ENCODE measurements around the gene ADAMTSL1. TPM values are rescaled to one million over a fixed set of nuclear protein-coding genes. Genes with fewer than 3 reads are reported as not detected.
A peak's percentile ranks its signal among the peaks of the same experiment; 100 is the strongest.

The ADAMTSL1 gene
- total RNA-seq, 1 donor from 2014 or later: 61.8 TPM

- no peak for ATAC-seq
- intact Hi-C loops (cut with DNase I): no loop called here
- DNase-seq (ENCODE audit: low spot score): no peak
Measured at GRCh38 chr9:18893046-18893445, 419.1 kb downstream of the ADAMTSL1 start.

DNA sequence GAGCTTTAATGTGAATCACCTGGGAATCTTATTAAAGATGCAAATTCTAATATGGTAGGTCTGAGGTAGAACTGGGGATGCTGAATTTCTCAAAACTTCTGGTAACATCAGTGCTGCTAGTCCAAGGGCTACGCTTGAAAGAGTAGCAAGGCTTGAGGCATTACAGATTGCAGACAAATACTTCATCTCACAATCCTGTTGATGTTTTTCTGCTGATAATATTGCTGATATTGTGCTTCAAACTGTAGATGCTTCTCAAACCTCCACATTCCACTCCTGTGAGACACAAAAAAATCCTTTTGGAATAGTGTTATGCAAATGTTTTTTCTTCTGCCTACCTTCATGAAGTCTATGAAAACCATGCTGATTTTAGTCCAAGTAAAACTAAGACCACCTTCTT lies 419.5 kb downstream of the ADAMTSL1 start:
- intact Hi-C loops (cut with DNase I): no loop called here
- no peak for DNase-seq (ENCODE audit: low spot score)
- no peak for ATAC-seq

GRCh38 chr9:18896004-18896403 lies 422.1 kb downstream of the ADAMTSL1 start:
- no peak for ATAC-seq
- DNase-seq (ENCODE audit: low spot score): no peak
- intact Hi-C loops (cut with DNase I): no loop called here

DNA sequence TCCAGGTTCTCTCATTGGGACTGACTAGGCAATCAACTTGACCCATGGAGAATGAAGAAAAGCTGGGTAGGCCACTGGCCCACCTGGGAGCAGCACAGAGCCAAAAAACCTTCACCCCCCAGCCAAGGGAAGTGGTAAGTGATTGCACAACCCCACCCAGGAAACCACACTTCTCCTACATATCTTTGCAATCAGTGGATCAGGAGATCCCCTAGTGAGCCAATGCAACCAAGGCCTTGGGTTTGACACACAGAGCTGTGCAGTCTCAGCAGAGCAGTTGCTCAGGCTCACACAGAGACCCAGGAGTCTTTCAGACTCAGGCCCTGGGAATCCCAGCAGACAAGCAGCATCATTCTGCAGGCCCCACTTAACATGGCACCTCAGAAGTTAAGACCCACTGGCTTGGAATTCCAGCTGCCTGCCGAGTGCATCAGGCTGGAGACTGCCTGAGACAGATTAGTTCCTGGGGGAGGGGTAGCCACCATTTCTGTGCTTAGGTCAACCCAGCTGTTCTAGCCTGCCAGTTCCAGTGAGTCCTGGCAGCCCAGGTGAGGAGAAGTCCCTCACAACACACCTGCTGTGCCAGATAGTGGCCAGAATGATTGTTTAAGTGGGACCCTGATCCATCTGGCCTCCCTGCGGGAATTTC lies 422.7 kb downstream of the ADAMTSL1 start:
- intact Hi-C loops (cut with DNase I): no loop called here
- DNase-seq (ENCODE audit: low spot score) (no peak), ATAC-seq (no peak)

DNA sequence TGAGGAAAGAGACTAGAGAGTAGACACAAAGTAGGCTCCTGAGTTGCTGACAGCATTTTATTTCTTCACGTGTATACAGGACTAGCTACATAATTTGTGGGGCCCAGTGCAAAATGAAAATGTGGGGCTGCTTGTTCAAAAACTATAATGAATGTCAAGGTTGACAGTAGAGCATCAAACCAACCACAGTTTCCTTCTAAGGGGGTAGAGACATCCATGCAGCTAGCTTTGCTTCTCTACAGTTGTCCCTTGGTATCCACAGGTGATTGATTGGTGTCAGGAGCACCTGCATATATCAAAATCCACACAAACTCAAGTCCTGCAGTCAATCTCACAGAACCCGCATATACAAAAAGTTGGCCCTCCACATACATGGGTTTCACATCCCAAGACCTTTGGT lies 429.5 kb downstream of the ADAMTSL1 start:
- ATAC-seq (no peak), DNase-seq (ENCODE audit: low spot score) (no peak)
- intact Hi-C loops (cut with DNase I): no loop called here

DNA sequence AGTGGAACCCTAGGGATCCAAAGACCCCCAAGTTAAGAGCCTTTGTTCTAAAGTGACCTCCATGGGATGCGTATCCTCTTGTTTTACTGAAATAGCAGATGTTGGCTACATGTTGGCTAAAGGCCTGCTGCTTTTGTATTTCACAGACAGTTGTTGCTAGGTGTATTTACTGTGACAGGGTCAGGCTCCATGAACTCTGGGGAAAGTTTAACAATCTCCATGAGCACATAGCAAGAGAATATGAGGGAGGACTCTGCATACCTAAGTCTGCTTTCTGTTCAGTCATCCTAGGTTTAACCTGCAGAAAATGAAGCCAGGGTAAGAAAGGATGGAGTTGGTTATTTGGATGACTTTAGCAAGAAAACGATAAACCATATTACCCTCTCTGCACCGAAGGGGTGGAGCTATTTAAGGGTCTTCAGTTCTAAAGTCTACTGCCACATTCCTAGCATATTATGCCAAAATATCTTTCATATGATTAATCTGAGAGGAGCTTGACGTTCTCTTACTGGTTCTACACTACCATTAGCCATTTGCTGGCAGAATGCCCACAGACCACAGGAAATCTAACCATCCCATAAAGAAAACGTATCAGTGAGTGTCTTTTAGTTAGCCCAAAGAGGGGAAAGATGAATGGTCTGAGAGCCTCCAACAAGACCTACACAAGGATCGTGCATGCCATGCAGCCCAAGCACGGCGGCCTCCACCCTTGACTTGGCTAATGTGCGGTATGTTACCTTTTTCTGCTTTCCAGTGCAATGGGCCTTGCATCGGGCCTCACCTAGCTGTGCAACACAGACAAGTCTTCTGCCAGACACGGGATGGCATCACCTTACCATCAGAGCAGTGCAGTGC lies 431.3 kb downstream of the ADAMTSL1 start:
- ATAC-seq (no peak), DNase-seq (ENCODE audit: low spot score) (no peak)
- intact Hi-C loops (cut with DNase I): no loop called here

DNA sequence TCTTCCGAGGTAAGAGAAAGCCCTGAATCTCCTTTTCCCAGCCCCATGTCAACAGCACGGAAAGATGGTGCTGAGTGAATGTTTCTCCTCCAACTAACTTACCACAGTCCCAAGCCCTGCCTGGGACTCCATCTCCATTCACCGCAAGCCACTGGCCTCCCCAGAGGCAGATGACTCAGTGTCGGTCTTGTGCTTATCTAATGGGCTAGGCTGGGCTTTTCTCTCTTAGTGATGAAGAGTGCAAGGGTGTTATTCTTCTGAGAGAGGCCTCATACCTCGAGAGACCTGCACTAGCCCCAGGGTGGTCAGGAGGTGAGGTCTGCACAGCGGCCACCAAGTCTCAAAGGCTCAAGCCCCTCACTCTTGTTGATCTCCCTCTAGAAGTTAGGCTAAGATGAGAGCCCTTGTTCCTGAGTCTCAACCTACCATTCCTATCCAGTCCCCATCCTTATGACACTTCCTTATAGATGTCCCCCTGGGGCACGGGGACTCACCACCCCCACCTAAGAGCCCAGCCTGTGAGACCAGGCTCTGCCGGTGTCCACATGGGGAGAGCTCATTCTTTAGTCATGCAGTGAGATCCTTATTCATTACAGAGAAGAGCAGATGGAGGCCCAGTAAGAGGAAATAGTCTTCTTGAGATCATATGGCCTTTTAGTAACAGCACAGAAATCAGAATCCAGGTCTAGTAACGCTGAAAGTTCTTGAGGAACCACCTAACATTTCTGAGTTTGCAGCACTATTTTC lies 432.1 kb downstream of the ADAMTSL1 start:
- ATAC-seq: no peak
- no peak for DNase-seq (ENCODE audit: low spot score)
- intact Hi-C loops (cut with DNase I): no loop called here

DNA sequence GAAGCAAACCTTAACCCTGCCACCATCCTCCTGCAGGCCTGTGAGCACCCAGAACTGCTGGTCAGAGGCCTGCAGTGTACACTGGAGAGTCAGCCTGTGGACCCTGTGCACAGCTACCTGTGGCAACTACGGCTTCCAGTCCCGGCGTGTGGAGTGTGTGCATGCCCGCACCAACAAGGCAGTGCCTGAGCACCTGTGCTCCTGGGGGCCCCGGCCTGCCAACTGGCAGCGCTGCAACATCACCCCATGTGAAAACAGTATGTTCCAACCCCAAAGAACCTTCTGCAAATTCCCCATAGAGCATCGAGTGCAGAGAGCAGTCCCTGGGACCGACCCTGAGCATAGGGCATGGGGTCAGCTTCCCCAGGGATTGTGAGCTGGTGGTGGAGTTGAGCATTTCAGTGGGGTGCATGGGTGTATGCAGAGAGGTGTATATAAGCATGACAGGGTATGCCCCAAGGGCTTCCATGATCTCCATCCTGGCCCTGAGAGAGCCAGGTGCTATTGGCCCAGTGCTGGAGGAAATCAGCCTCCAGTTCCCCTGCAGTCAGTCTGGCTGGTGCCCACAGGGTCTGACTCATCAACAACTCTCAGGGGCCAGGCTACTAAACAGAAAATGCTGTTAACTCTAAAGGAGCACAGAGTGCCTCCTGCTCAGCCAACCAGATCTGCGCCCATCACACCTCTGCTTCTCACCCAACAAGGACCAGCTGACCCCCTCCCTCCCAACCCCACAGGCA lies 432.9 kb downstream of the ADAMTSL1 start:
- intact Hi-C loops (cut with DNase I): no loop called here
- DNase-seq (ENCODE audit: low spot score) (no peak), ATAC-seq (peak; percentile 72)

GRCh38 chr9:18907927-18908625 lies 434.1 kb downstream of the ADAMTSL1 start:
- intact Hi-C loops (cut with DNase I): no loop called here
- DNase-seq (ENCODE audit: low spot score) (no peak), ATAC-seq (no peak)

DNA sequence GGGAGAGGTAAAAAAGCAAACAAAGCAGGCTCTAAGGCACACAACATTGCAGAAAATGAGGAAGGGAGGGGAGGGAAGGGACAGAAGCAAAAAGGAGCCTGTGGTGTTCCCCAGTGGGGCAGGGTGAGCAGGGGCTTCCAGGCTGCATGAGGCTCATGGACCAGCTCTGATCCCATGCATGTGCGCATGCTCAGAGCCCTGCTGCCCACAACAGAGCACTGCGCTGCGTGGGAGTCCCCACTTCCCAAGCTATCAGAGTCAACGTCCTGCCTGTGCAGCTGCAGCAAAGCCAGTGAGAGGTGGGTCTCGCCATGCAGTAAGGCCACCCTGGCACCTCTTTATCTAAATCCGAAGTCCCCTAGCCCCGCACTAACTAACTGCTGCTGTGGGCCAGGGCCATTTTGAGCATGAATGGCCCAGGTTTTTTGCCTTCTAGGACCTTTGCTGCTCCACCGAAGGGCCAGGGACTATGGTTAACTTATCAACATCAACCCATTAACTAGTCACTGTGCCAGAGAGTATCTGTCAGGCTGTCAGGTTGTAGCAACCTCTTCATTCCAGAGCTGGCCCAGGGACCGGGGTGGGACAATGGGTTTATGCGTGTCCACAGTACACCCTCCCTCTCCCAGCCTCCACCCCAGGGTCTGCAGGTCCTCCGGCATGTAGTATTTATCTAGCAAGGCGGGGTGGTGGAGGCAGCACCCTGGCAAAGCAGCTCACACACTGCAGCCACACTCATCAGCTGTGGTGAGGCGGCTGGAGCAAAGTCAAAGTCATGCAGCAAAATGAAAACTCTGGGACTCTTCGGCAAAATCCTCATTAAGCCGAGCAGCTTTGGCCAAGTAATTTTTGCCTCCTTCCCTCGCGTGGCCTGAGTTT lies 435.4 kb downstream of the ADAMTSL1 start:
- intact Hi-C loops (cut with DNase I): no loop called here
- ATAC-seq: peak; percentile 13
- no peak for DNase-seq (ENCODE audit: low spot score)

DNA sequence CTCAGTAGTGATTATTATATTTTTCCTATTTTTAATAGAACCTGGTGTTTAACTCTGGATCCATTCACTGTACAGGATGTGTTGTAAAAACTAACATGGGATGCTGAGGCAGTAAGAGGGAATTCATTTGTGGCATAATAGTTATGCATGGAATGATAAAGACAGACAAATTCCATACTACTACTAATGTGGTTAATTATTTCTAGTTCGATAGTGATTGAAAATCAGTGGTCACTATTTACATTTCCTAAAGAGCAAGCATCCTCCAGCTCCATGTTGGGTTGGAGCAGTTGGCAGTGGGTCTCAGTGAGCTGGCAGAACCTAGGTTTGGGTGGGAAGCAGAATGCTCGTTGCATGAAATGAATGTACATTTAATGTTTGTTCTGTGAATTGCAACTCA lies 436.5 kb downstream of the ADAMTSL1 start:
- intact Hi-C loops (cut with DNase I): no loop called here
- no peak for ATAC-seq
- DNase-seq (ENCODE audit: low spot score): no peak

DNA sequence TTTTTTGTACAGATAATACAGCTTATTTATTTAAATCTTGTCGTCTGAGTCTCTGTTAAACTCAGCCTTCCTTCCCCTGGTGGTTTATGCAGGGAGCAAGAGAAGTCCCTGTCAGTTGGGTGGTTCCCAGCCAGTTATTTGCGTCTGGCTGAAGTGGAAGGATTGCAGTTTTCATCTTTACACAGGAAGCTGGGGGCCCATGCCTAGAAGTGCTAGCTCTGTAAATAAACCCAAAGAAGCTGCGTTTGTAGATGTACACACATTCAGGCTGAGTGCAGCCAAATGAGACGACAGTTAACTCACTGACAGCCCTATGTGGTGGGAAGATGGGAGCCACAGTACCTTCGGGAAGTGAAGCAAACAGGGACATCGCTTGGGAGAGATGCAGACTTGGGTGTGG lies 437.0 kb downstream of the ADAMTSL1 start:
- DNase-seq (ENCODE audit: low spot score) (no peak), ATAC-seq (no peak)
- intact Hi-C loops (cut with DNase I): no loop called here

DNA sequence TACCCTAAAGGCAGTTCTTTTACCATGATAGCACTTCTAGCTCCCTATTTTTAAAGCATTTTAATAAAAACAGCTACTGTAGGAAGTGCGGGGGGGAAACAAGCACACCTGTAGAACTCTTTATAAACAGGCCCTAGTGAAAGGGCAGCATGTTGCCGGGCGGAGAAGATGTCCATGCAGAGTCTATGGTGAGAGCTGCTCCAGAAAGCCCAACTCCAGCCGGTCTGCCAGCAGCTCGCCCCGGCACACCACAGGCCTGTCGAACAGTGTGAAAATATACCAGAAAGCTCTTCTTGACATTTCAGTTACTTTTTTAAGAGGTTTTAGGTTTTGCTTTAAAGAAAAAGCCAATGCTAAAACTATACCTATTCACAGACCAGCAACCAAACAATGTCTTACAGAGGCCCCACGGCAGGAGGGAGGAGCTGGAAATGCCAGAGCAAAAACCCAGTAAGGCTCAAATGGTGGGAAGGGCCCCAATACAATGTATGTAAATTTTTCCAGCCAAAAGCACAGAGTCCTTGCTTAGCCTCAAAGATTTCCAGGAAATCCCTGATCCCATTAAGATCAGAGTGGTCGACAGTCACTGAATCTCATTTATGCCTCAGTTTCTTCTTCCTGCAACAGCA lies 437.9 kb downstream of the ADAMTSL1 start:
- intact Hi-C loops (cut with DNase I): no loop called here
- ATAC-seq: no peak
- no peak for DNase-seq (ENCODE audit: low spot score)

DNA sequence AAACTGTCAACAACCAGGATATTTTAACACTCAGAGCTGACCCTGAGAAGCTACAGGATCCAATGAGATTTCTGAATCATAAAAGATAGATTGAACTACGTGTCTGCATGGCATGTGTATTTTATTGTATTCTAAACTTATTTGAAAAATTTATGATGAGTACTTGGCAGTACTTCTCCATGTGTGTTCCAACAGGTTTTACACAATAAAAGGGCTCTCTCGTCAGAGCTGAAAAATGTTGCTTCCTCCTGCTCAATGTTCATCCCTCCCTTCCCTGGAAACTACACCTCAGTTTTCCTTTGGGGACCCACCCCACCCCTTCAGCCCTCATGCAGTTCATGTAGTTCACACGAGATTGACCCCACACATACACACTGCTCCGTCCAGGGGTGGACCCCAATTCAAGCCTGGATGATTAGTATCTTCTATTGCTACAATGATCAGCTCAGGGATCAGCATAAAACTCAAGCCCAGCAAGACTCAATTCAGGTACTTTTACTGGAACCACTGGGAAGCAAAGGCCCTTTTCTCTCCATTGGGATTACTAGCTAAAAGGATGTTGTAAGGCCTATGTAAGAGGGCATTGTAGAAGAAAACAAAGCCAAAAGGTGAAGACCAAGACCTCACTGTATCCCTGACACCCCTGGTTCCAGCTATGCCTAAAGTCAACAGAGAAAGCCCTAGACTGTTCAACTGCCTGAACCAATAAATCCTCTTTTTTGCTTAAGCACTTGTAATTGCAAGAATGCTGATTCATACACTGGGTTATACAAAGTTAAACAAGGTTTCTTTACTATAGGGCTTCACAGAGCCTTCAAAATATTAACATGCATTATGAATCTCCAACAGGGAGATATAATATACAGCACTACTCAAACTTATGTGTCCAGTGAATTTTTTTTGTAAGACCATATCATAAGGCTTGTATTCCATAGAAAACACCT lies 446.5 kb downstream of the ADAMTSL1 start:
- DNase-seq (ENCODE audit: low spot score) (no peak), ATAC-seq (peak; percentile 64)
- intact Hi-C loops (cut with DNase I): no loop called here

DNA sequence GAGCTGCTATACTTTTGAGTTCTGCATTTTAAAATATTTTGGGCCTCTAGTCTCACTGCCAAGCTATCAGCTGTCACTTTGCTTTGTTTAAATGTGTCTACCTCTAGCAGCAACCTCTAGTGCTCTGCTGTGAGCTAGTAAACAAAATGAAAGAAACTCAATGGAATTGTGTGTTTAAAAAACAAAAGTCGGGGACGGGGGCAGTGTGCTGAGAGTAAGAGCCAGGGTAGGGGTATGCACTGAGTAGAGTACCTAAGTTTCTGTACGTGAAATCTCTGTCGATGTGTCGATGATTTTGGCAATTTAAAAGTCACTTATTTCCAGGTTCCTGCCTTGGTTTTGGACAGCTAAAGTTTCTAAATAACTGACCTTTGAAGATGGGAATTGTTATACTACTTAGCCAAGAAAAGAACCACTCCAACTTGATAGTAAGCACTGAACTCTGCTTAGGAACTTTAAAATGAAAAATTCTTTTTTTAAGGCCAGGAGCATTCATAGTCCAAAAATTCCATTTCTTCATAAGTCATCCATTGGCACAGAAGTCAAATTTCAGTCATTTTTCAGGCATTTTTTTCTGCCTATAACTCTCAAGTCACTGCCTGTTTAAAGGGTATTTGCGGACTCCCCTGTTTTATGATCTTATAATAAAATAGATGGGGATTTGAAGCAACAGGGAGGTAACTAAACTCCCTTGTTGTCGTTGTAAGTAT lies 447.6 kb downstream of the ADAMTSL1 start:
- intact Hi-C loops (cut with DNase I): no loop called here
- no peak for ATAC-seq
- DNase-seq (ENCODE audit: low spot score): no peak
